Pancreas (tissue), 10 donors: ENCODE data around the gene MRPL49. TPM values are rescaled to one million over a fixed set of nuclear protein-coding genes. Genes with fewer than 3 reads are reported as not detected.
A peak's percentile ranks its signal among the peaks of the same experiment; 100 is the strongest.
"Not testable (repeated sequence)": the region's sequence is repeated elsewhere in the genome, so short reads cannot be mapped to it uniquely, and the experiment has no call there.

ENCODE experiments used
- ATAC-seq, 4 donors: fragments of 200-7000 bp; cut with Tn5 transposase; one replicate each; pipeline versions ENCODE4 v1.8.0 to v1.9.1; 2020; ENCODE audit warnings: mild to moderate bottlenecking in 4 of 4, moderate library complexity in 4 of 4
- DNase-seq, 6 donors: peaks; one replicate each; pipeline ENCODE4 v3.0.0-alpha.2; 2020
- FAIRE-seq: peaks from 2 replicates; lab custom pipeline; 2012; peaks lifted over from hg19 to GRCh38; lab: Jason Lieb, UNC
- H3K27ac ChIP-seq, 4 donors: fragments of 200-600 bp; sonication (generic); 1 replicate in 3 of 4; 2 replicates in 1 of 4; pipeline versions ENCODE4 v1.5.0 to v1.8.0; 2020
- H3K27me3 ChIP-seq, 4 donors: fragments of 200-600 bp; one replicate each; pipeline ENCODE4 v1.8.0; 2021
- H3K36me3 ChIP-seq, 3 donors: fragments of 200-600 bp; sonication (generic) in 1 of 3; one replicate each; pipeline versions ENCODE4 v1.5.0 to v1.8.0; 2020 to 2021
- H3K4me1 ChIP-seq, 3 donors: fragments of 200-600 bp; one replicate each; pipeline ENCODE4 v1.8.0; 2021
- H3K4me3 ChIP-seq, 4 donors: fragments of 200-600 bp; sonication (generic) in 2 of 4; one replicate each; pipeline versions ENCODE4 v1.5.0 to v1.8.0; 2020 to 2021
- H3K9me3 ChIP-seq, 4 donors: fragments of 200-600 bp; one replicate each; pipeline ENCODE4 v1.8.0; 2021
- WGBS, 2 donors: extraction: QIAGEN DNeasy Blood & Tissue Kit; methylation state at CpG; one replicate each; pipeline ENCODE4 v1.1.7; 2013; 5-methylcytosine and 5-hydroxymethylcytosine counted together
- intact Hi-C, 3 donors: fragments of 100-400 bp; cut with DNase I; formaldehyde crosslinking; loops; one replicate each; pipeline versions ENCODE4 v1.11.1 to v1.14.2; 2022
- polyA plus RNA-seq, 2 donors: library from polyadenylated mRNA; stranded (reverse); fragments of 200-250 nt; gene quantifications; one replicate each; pipeline ENCODE4 v1.2.3, GENCODE V29; 2013
- total RNA-seq, 6 donors: library from RNA; stranded (reverse); fragmentation: NEBNext Ultra II Directional in 4 of 6; extraction: Animal tissue kit (Norgen Biotek cat#: 25700) in 4 of 6; gene quantifications; one replicate each; pipeline versions ENCODE4 v1.2.1 to v1.2.4, GENCODE V29; 2021 to 2023
- TF ChIP-seq, protein P1 (sequence below), 4 donors: fragments of 200-600 bp; sonication (generic) in 3 of 4; IDR thresholded peaks; one replicate each; pipeline versions ENCODE4 v1.5.0 to v1.8.0; 2021; ENCODE audit warnings: antibody characterized with exemption in 4 of 4
- donor health status: healthy with polysubstance abuse.
- donor health status: DM: no; HTN: no; CAD: no; lungs with moderate emphysema.
- donor health status: DM: no; HTN: no; CAD: no.
- donor health status: control.
- donor health status: control.
- donor health status: Bipolar disorder and iron deficiency.
- donor health status: DM: yes; HTN: yes; CAD: no.
- donor health status: DM: no; HTN: no; CAD: no.
- donor health status: DM: no; HTN: no; CAD: no.
- donor health status: DM: yes; HTN: yes; CAD: no.

Gene MRPL49
- total and polyA plus RNA-seq, 8 donors = 10.3 to 31.2 (median 21.4) TPM

DNA sequence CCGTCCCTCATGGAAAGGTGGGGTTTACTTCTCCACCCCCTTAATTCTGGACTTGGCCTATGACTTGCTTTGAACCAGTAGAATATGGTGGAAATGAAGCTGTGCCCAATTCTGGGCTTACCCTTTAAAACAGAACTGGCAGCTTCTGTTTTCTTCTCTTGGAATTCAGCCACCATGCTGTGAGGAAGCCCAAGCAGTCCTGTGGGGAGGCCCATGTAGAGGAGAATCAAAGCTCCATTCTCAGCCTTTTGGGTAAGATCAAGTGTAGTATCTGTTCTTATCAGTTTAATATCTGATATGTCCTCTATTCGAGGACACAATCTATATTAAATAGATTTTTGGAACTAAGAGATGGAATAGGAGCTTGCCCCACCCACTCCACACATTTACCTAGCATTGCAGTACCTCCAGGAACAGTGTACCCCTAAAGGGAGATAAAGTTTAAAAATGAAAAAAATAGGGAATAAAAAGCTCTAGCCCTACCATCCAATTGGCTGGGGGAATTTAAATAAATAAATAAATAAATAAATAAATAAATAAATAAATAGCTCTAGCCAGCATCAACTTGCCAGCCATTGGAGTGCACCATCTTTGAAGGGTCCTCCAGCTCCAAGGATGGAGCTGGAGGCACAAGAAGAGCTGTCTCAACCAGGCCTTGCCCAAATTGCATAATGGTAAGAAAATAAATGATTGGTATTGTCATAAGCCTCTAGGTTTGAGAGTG is 25.4 kb downstream of the MRPL49 start:
- H3K27me3 ChIP-seq = no peaks in the 10 kb centered on the region
- H3K4me1 ChIP-seq = peaks cover 10 to 28% (median 13%) of the 10 kb centered on the region in 3 donors
- H3K9me3 ChIP-seq = no peaks in the 10 kb centered on the region
- intact Hi-C loops = no loop called here
- no peak overlapping the region for H3K4me3 ChIP-seq
- DNase-seq (no peak), ATAC-seq (no peak), FAIRE-seq (no peak)
- TF ChIP-seq, protein P1, sequence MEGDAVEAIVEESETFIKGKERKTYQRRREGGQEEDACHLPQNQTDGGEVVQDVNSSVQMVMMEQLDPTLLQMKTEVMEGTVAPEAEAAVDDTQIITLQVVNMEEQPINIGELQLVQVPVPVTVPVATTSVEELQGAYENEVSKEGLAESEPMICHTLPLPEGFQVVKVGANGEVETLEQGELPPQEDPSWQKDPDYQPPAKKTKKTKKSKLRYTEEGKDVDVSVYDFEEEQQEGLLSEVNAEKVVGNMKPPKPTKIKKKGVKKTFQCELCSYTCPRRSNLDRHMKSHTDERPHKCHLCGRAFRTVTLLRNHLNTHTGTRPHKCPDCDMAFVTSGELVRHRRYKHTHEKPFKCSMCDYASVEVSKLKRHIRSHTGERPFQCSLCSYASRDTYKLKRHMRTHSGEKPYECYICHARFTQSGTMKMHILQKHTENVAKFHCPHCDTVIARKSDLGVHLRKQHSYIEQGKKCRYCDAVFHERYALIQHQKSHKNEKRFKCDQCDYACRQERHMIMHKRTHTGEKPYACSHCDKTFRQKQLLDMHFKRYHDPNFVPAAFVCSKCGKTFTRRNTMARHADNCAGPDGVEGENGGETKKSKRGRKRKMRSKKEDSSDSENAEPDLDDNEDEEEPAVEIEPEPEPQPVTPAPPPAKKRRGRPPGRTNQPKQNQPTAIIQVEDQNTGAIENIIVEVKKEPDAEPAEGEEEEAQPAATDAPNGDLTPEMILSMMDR (IDR thresholded peaks at IDR 0.05) = no peak
- 53 to 66% methylated on average over 2 of the region's 2 CpGs for WGBS, 2 donors
- no peaks in the 10 kb centered on the region for H3K36me3 ChIP-seq
- H3K27ac ChIP-seq = no peak overlapping the region

DNA sequence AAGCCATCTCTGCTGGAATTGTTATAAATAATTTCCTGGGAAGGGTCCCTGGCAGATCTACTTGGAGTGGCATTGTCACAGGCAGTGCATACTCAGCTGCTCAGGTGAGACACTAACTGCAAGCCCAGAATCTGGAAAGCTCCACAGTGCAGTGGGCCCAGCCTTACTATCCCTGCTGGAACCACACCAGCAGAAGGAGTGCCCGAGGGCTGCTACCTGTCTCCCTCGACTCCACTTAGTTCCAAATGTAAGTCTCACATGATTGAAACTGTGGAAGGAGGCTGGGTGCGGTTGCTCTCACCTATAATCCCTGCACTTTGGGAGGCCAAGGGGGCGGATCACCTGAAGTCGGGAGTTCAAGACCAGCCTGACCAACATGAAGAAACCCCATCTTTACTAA is 26.5 kb downstream of the MRPL49 start:
- intact Hi-C loops = no loop called here

DNA sequence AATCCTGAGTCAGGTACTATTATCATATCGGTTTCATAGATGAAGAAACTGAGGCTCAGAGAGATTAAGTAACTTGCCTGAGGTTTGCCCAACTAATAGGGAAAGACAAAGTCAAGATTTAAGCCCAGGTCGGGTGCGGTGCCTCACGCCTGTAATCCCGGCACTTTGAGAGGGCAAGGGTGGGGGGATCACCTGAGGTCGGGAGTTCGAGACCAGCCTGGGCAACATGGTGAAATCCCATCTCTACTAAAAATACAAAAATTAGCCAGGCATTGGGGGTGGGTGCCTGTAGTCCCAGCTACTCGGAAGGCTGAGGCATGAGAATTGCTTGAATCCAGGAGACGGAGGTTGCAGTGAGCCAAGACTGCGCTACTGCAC is 28.0 kb downstream of the MRPL49 start:
- DNase-seq, H3K36me3 ChIP-seq, H3K27me3 ChIP-seq, H3K4me3 ChIP-seq, ATAC-seq, FAIRE-seq, intact Hi-C loops, H3K9me3 ChIP-seq: not testable (repeated sequence)
- 90% methylated on average over 10 of the region's 10 CpGs for WGBS, 2 donors
- Histone ChIP-seq H3K27ac (peak overlapping the region; percentile 44 to 84 (median 73)), H3K4me1 (peaks cover 10 to 28% (median 13%) of the 10 kb centered on the region in 3 donors)

More for the DNA sequence above, 26.5 kb downstream of the MRPL49 start:
- DNase-seq (no peak), ATAC-seq (no peak), FAIRE-seq (no peak)
- 86 to 88% methylated on average over 5 of the region's 5 CpGs for WGBS, 2 donors
- TF ChIP-seq, protein P1 (IDR thresholded peaks at IDR 0.05) = no peak
- no peaks in the 10 kb centered on the region for H3K9me3 ChIP-seq
- no peaks in the 10 kb centered on the region for H3K36me3 ChIP-seq
- no peak overlapping the region for H3K4me3 ChIP-seq
- H3K27ac ChIP-seq = no peak overlapping the region
- no peaks in the 10 kb centered on the region for H3K27me3 ChIP-seq
- peaks cover 10 to 28% (median 13%) of the 10 kb centered on the region in 3 donors for H3K4me1 ChIP-seq

DNA sequence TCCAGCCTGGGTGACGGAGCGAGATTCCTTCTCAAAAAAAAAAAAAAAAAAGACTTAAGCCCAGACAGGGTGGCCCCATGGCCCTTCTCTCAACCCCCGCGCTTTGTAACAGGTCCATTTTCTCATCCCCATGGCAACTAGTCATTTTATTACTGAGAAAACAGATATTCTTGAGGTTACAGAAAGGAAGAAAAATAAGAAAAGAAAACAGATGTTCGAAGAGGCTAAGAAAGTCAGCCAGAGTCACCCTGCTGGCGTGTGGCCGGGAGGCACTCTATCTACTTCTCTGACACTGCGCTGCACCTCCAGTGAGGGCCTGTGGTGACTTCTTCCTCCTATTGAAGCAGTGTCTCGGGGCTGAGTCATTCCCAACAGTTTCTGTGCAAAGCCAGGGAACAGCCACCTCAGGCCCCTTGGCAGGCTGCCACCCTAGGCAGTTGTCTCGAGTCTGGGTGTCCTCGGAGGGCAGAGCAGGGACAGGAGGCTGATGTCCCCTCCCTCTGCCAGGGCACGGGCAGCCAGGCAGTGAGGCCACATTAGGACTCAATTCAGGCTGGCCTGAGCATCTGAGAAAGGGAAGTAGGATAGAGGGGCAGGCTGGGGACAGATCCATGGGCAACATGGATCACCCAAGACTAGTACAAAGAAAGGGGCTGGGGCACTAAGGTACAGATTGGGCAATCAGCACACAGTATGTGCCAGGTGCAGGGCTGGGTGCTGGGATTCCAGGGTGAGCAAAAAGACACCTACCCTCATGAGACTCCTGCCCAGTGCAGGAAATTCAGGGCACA is 28.6 kb downstream of the MRPL49 start:
- ATAC-seq (peak; percentile 87 to 94 (median 90)), DNase-seq (peak; percentile 87 to 97 (median 93)), FAIRE-seq (no peak)
- no peaks in the 10 kb centered on the region for H3K36me3 ChIP-seq
- 30 to 32% methylated on average over 12 of the region's 12 CpGs for WGBS, 2 donors
- H3K4me3 ChIP-seq = no peak overlapping the region
- H3K9me3 ChIP-seq = no peaks in the 10 kb centered on the region
- peaks cover 10 to 26% (median 13%) of the 10 kb centered on the region in 3 donors for H3K4me1 ChIP-seq
- H3K27ac ChIP-seq = peak overlapping the region; percentile 44 to 84 (median 73)
- H3K27me3 ChIP-seq = no peaks in the 10 kb centered on the region
- intact Hi-C loops = no loop called here
- TF ChIP-seq, protein P1 (IDR thresholded peaks at IDR 0.05) = no peak

DNA sequence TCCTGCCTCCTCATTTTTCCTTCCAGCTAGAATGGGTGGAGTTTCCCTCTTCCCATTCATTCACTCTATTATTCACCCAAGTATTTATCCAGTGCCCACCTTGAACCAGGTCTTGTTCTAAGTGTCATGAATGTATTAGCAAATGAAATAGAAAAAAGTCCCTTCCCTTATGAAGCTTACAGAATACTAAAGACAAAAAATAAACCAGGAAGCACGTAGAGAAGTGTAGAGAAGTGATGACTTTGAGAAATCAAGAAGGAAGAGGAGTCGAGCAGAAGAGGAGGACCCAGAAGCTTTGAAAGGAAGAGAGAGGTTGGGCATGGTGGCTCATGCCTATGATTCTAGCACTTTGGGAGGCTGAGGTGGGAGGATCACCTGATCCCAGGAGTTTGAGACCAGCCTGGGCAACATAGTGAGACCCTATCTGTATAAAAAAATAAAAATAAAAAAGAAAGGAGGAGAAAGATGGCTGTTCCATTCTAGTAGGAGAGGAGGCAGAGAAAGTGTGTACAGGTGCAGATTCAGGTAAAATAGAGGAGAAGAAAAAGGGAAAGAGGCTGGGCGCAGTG is 29.3 kb downstream of the MRPL49 start:
- FAIRE-seq = no peak
- H3K4me1 ChIP-seq = peaks cover 5 to 21% (median 13%) of the 10 kb centered on the region in 3 donors
- TF ChIP-seq, protein P1 (IDR thresholded peaks at IDR 0.05) = no peak
- no peak for ATAC-seq
- WGBS, 2 donors = 83 to 97% methylated on average over 3 of the region's 3 CpGs
- no peaks in the 10 kb centered on the region for H3K36me3 ChIP-seq
- intact Hi-C loops = no loop called here
- H3K27me3 ChIP-seq = no peaks in the 10 kb centered on the region
- DNase-seq = no peak
- H3K4me3 ChIP-seq = no peak overlapping the region
- H3K9me3 ChIP-seq = no peaks in the 10 kb centered on the region
- peak overlapping the region; percentile 44 to 84 (median 73) for H3K27ac ChIP-seq
